Nephron progenitor cell (in vitro differentiated cells): ENCODE data around the gene MACF1.

ENCODE experiments used
- DNase-seq: peaks from one replicate; pipeline ENCODE4 v3.0.0; 2021
- H3K27ac Mint-ChIP-seq: 2 replicates; pipeline ENCODE4 v1.8.0; 2021; ENCODE audit warnings: mild to moderate bottlenecking, moderate library complexity, mixed read lengths
- H3K27me3 Mint-ChIP-seq: 2 replicates; pipeline ENCODE4 v1.8.0; 2021; ENCODE audit warnings: mild to moderate bottlenecking, low read depth, mixed read lengths; ENCODE audit not compliant: poor library complexity
- H3K36me3 Mint-ChIP-seq: 2 replicates; pipeline ENCODE4 v1.8.0; 2021; ENCODE audit warnings: low read depth, mixed read lengths
- H3K4me1 Mint-ChIP-seq: 2 replicates; pipeline ENCODE4 v1.8.0; 2021; ENCODE audit warnings: mixed read lengths
- H3K4me3 Mint-ChIP-seq: 2 replicates; pipeline ENCODE4 v1.8.0; 2021; ENCODE audit warnings: mild to moderate bottlenecking, moderate library complexity, mixed read lengths
- H3K9me3 Mint-ChIP-seq: 2 replicates; pipeline ENCODE4 v1.8.0; 2021; ENCODE audit warnings: mild to moderate bottlenecking, moderate library complexity, mixed read lengths
- CTCF ChIP-seq: fragments of 200-600 bp; sonication (generic); IDR thresholded peaks from 2 replicates; pipeline ENCODE4 v1.5.0; 2021; ENCODE audit warnings: antibody characterized with exemption

Gene MACF1

GRCh38 chr1:39262802-39263201, 58.3 kb downstream of the MACF1 start:
- Mint-ChIP-seq H3K4me3 (no peak overlapping the region), H3K27ac (peak overlapping the region; percentile 67), H3K27me3 (no peaks in the 10 kb centered on the region), H3K4me1 (peaks cover 19% of the 10 kb centered on the region), H3K36me3 (peaks cover 27% of the 10 kb centered on the region), H3K9me3 (no peaks in the 10 kb centered on the region)
- no peak for TF ChIP-seq CTCF
- no peak for DNase-seq

- no peak overlapping the region for H3K4me3 Mint-ChIP-seq
- H3K9me3 Mint-ChIP-seq, result no peaks in the 10 kb centered on the region
- peaks cover 15% of the 10 kb centered on the region for H3K36me3 Mint-ChIP-seq
- no peaks in the 10 kb centered on the region for H3K27me3 Mint-ChIP-seq
- H3K4me1 Mint-ChIP-seq, result peaks cover 53% of the 10 kb centered on the region
- no peak for DNase-seq
- H3K27ac Mint-ChIP-seq, result peak overlapping the region; percentile 40
- TF ChIP-seq CTCF, result no peak
These were observed 61.8 kb downstream of the MACF1 start for GRCh38 chr1:39266269-39266668.

DNA sequence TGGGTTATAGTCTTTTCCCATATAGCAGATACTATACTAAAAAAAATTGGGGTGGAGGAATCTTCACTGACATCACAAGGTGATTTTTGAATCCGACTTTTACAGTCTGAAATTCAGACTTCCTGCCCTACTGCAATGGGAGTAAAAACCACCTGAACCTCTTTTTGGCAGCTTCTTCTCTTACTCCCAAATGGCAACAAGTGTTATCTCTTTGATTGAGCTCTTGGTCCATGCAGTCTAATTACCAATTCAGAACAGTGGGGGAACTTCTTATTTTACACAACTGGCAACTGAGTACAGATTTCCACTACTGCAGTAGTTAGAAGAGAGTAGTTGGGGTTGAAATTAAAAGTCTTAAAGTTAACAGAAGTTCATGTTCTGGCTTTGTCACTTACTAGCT, 62.3 kb downstream of the MACF1 start:
- no peak overlapping the region for H3K4me3 Mint-ChIP-seq
- no peaks in the 10 kb centered on the region for H3K27me3 Mint-ChIP-seq
- DNase-seq, result no peak
- peaks cover 58% of the 10 kb centered on the region for H3K4me1 Mint-ChIP-seq
- peaks cover 13% of the 10 kb centered on the region for H3K36me3 Mint-ChIP-seq
- no peaks in the 10 kb centered on the region for H3K9me3 Mint-ChIP-seq
- no peak for TF ChIP-seq CTCF
- H3K27ac Mint-ChIP-seq, result no peak overlapping the region

GRCh38 chr1:39268112-39268581, 63.7 kb downstream of the MACF1 start:
- no peaks in the 10 kb centered on the region for H3K27me3 Mint-ChIP-seq
- peak overlapping the region; percentile 75 for H3K4me3 Mint-ChIP-seq
- H3K27ac Mint-ChIP-seq, result peak overlapping the region; percentile 65
- DNase-seq, result peak; percentile 22
- peaks cover 72% of the 10 kb centered on the region for H3K4me1 Mint-ChIP-seq
- peaks cover 8% of the 10 kb centered on the region for H3K36me3 Mint-ChIP-seq
- no peaks in the 10 kb centered on the region for H3K9me3 Mint-ChIP-seq
- no peak for TF ChIP-seq CTCF

GRCh38 chr1:39268906-39269305, 64.4 kb downstream of the MACF1 start:
- TF ChIP-seq CTCF, result no peak
- Mint-ChIP-seq H3K27ac (peak overlapping the region; percentile 65), H3K9me3 (no peaks in the 10 kb centered on the region), H3K36me3 (peaks cover 4% of the 10 kb centered on the region), H3K4me1 (peaks cover 72% of the 10 kb centered on the region), H3K27me3 (no peaks in the 10 kb centered on the region), H3K4me3 (peak overlapping the region; percentile 75)
- no peak for DNase-seq

- Mint-ChIP-seq H3K4me1 (peaks cover 72% of the 10 kb centered on the region), H3K27ac (no peak overlapping the region), H3K9me3 (no peaks in the 10 kb centered on the region), H3K36me3 (peaks cover 4% of the 10 kb centered on the region), H3K4me3 (peak overlapping the region; percentile 75), H3K27me3 (no peaks in the 10 kb centered on the region)
- TF ChIP-seq CTCF, result no peak
- no peak for DNase-seq
These were observed 64.9 kb downstream of the MACF1 start for GRCh38 chr1:39269349-39269748.
